Hematopoietic multipotent progenitor cell (in vitro differentiated cells): ENCODE data around the gene BMP4. TPM values are rescaled to one million over a fixed set of nuclear protein-coding genes. Genes with fewer than 3 reads are reported as not detected.
A peak's percentile ranks its signal among the peaks of the same experiment; 100 is the strongest.

Source experiments
- DNase-seq, 3 donors: peaks; one replicate each; pipeline ENCODE4 v3.0.0-alpha.2; 2011 to 2015; ENCODE audit warnings: low read depth in 2 of 3, low spot score in 2 of 3
- total RNA-seq: library from RNA; depleted of rRNA; stranded (reverse); fragments of >200 nt; gene quantifications from one replicate; pipeline ENCODE4 v1.2.3, GENCODE V29; 2012

The BMP4 gene
- total RNA-seq, 1 donor: 0.27 TPM

DNA sequence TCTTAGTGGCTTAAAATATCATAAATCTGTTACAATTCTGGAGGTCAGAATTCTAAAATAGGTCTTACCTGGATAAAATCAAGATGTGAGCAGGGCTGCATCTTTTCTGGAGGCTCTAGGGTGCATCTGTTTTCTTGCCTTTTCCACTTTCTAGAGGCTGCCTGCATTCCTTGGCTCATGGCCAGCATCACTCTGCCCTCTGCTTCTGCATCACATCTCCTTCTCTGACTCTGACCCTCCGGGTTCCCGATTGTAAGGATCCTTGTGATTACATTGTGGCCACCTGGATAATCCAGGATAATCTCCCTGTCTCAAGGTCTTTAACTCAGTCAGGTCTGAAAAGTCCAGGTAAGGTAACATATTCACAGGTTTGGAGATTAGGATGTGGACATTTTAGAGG, 11.0 kb upstream of the BMP4 start:
- DNase-seq: no peak

DNA sequence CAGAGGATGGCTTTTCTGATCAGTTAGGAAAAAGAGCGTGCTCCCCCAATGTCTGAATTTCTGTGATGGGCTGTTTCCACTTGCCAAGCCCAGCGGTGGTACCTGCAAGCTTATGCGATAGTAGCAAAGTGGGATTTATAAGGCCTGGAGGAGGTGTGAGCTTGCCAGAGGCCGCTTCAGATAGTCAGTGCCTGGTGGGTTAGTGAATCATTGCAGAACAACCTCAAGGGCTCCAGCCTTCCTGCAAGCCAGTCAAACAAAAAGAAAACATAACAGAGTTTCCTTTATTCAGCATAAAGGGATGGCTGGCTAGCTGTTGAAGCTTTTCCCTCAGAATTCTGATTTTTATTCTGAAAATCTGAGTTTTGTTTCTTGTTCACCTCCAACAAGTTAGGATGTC, 7.6 kb upstream of the BMP4 start:
- DNase-seq: no peak

DNA sequence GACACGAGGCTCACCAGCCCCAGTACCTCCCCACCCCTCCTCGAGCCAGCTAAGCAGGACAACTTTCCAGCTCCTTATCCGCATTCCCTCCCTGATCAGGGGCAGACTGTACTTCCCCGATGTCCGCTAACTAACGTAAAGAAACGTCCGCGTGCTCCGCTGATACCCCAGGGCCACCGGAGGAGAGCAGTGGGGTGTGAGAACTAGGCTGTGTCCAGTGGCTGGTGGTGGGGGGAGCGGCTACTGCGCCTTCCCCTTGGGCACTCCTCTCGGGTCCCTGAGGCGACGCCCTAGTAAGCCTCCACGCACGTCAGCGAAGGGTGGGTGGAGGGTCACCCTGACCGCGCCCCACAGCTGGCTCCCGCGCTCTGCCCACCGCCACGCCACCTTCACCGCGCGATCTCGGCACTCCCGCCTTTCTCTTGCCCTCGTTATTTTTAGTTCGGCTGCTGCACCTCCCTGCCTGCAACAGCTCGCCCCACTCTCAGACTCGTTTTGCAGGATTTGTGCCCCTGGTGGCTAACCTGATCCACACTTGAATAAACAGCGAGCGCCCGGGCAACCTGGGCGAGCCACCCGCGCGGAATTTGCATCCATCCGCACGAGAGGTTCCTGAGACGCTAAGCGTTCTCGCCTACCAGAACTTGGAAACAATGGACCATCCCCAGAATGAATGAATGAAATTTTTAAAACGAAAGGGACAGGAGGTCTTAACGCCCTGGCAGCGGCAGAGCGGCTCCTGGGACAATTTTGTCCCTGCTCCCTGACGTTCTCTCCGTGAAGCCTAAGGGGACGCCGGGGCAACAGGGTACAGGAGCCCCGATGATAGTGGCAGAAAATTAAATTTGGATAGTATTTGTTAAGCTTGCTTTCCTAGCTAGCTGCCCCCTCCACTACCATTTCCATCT, 6.9 kb upstream of the BMP4 start:
- peak in 2 of 3 donors; percentile 50 to 60 for DNase-seq

DNA sequence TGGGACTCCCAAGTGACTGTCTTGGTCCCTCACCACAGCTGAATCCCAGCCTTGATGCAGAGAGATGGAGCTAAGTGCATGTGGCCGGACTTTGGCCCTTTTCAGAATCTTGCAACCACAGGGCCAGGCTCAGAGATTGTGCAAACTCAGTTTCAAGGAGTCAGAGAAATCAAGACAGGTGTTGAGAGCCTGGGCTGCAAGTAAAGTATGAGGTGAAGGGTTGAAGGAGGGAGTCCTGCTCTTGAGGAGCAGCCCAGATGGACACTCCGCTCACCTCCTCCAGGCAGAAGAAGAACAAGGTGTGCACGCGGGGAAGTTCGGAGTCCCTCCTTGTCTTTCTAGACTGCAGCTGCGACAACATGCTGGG, 6.3 kb upstream of the BMP4 start:
- DNase-seq: no peak

GRCh38 chr14:53958628-53959027, 2.0 kb upstream of the BMP4 start:
- DNase-seq: no peak

- DNase-seq: no peak
These were observed 1.1 kb upstream of the BMP4 start for GRCh38 chr14:53957739-53958138.

DNA sequence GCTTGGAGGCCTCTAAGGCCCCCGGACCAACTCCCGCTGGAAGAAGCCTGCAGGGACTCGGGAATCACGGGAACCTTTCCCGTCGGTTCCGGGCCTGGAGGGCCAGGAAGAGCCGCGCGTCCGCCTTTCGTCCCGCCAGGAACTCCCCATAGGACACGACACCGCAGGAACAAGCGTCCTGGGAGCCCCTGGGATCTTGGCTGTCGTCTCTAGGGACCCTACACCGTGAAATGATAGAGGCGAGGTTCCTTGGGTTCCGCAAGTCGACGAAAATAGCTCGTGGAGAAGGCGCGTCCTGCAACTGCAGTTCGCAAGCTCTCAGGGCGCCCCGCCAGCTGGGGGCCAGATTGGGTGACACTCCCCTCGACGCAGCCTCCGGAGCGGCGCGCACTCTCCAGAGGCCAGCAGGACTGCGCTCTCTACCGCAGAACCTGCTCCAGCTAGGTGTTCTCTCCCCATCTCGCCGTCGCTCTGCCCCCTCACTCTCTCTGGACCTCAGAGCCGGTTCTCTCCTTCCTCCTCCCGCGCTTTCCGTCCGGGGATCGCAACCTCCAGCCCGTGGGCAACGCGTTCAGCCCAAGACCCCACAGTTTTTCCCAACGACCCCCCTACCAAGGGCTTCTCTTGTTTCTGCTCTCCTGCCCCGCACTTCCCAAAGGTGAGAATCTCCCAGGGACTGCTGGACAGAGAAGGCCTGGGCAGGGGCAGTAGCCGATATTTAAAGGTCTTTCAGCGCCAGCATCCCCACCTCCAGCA, 776 bp downstream of the BMP4 start:
- DNase-seq: peak in 1 of 3 donors; percentile 37

- no peak for DNase-seq
These were observed 1.4 kb downstream of the BMP4 start for GRCh38 chr14:53955229-53955556.

GRCh38 chr14:53954551-53955228, 1.9 kb downstream of the BMP4 start:
- DNase-seq: no peak

GRCh38 chr14:53953828-53954550, 2.6 kb downstream of the BMP4 start:
- peak in 2 of 3 donors; percentile 45 to 49 for DNase-seq

- peak in 2 of 3 donors; percentile 46 to 47 for DNase-seq
These were observed 3.4 kb downstream of the BMP4 start for GRCh38 chr14:53953002-53953827.

DNA sequence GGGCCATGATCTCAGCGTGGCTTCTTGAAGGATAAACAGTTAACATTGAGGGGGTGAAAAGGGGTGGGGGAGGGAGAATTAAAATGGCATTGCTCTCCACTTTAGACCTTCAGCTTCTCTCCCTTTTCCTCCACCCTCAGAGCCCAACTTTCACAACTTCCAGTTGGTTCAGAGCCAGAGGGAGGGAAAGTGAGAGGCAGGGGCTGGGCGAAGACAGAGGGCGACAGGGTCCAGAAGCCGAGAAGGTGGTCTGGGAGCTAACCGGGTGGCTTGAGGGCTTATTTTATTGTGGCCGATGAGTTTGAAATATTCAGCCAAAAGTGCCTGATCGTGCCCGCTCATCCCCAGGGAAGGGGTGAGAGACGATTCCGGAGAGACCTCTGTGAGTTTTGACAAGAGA, 4.1 kb downstream of the BMP4 start:
- DNase-seq: no peak

GRCh38 chr14:53951627-53952303, 4.9 kb downstream of the BMP4 start:
- no peak for DNase-seq

DNA sequence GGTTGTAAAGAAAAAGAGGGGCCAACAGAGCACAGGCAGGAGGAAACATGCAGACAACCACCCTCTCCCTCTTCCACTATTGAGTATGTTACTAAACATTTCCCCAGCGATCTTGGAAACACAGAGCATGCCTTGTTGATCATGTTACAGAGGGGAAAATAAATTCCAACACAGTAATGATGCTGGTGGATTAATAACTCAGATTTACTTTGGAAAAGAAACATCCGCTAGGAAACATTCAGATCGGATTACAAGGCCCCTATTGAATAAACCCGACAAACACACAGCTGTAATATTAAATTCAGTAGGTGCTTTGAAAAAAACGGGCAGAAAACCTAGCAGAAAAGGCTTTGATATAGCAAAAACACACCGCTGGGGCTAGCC, 5.4 kb downstream of the BMP4 start:
- no peak for DNase-seq

- DNase-seq: no peak
These were observed 6.4 kb downstream of the BMP4 start for GRCh38 chr14:53950031-53950793.

DNA sequence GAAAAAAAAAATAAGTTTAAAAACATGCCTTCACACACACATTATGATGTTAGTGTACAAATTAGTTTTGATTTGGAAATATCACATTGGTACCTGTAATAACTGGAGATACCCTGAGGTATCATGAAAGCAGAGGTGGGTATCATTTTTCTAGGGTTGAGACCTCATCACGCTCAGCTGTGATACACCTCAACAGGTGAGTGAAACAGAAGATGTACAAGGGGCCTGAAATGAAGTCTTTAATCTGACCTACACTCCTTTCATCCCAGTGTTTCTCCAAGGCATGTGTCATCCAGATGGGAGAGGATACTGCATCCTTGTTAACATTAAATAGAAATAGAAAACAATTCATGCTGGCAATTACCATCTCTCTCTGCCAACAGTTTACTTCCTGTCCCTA, 7.4 kb downstream of the BMP4 start:
- DNase-seq: no peak

GRCh38 chr14:53948205-53948884, 8.3 kb downstream of the BMP4 start:
- no peak for DNase-seq
